Measurements from ENCODE around the gene NUP188. TPM values are rescaled to one million over a fixed set of nuclear protein-coding genes. Genes with fewer than 3 reads are reported as not detected.

NUP188 gene
- polyA plus RNA-seq, 1 experiment = 49.2 TPM

GRCh38 chr9:128901379-128901778, 46.1 kb upstream of the NUP188 start:
- no peak overlapping the region for H3K4me3 ChIP-seq (ENCODE audit: low read depth, low read length)
- ChIA-PET CTCF (no interaction called here), POLR2A (no interaction called here)
- TF ChIP-seq, protein P1, sequence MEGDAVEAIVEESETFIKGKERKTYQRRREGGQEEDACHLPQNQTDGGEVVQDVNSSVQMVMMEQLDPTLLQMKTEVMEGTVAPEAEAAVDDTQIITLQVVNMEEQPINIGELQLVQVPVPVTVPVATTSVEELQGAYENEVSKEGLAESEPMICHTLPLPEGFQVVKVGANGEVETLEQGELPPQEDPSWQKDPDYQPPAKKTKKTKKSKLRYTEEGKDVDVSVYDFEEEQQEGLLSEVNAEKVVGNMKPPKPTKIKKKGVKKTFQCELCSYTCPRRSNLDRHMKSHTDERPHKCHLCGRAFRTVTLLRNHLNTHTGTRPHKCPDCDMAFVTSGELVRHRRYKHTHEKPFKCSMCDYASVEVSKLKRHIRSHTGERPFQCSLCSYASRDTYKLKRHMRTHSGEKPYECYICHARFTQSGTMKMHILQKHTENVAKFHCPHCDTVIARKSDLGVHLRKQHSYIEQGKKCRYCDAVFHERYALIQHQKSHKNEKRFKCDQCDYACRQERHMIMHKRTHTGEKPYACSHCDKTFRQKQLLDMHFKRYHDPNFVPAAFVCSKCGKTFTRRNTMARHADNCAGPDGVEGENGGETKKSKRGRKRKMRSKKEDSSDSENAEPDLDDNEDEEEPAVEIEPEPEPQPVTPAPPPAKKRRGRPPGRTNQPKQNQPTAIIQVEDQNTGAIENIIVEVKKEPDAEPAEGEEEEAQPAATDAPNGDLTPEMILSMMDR (IDR thresholded peaks at IDR 0.05; ENCODE audit: insufficient read depth, low read depth, low read length) = no peak
- H3K36me3 ChIP-seq (ENCODE audit: control insufficient read depth, insufficient read depth, low read length) = peaks cover 14% of the 10 kb centered on the region
- H3K27me3 ChIP-seq (ENCODE audit: control insufficient read depth, insufficient read depth, low read length) = no peaks in the 10 kb centered on the region
- DNase-seq (ENCODE audit: low read depth) = no peak

DNA sequence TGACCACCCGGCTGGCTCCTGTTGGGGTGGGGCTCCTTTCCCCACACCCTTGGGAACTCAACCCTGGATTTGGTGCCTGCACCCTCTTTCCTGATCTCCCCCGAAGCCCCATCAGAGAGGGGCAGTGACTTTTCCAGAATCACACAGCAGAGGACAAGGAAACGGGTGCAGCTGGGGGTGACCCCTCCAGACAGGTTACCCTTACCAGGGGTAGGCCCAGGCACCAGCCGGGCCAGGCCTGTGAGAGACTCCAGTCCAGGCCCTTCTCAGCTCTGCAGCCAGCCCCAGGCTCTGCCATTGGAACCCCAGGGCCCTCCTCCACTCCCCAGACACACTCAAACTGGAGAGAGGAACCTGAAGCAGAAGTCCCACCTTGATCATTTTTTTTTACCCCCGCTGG, 45.7 kb upstream of the NUP188 start:
- no peak for DNase-seq (ENCODE audit: low read depth)
- POLR2A ChIA-PET = no interaction called here
- TF ChIP-seq, protein P1 (IDR thresholded peaks at IDR 0.05; ENCODE audit: insufficient read depth, low read depth, low read length) = no peak
- Histone ChIP-seq H3K27me3 (ENCODE audit: control insufficient read depth, insufficient read depth, low read length) (no peaks in the 10 kb centered on the region), H3K36me3 (ENCODE audit: control insufficient read depth, insufficient read depth, low read length) (peaks cover 14% of the 10 kb centered on the region), H3K4me3 (ENCODE audit: low read depth, low read length) (no peak overlapping the region)
- CTCF ChIA-PET = no interaction called here

- no peaks in the 10 kb centered on the region for H3K27me3 ChIP-seq (ENCODE audit: control insufficient read depth, insufficient read depth, low read length)
- peaks cover 14% of the 10 kb centered on the region for H3K36me3 ChIP-seq (ENCODE audit: control insufficient read depth, insufficient read depth, low read length)
- no peak for DNase-seq (ENCODE audit: low read depth)
- no peak overlapping the region for H3K4me3 ChIP-seq (ENCODE audit: low read depth, low read length)
- TF ChIP-seq, protein P1 (IDR thresholded peaks at IDR 0.05; ENCODE audit: insufficient read depth, low read depth, low read length) = no peak
- ChIA-PET POLR2A (no interaction called here), CTCF (no interaction called here)
Observed at GRCh38 chr9:128902351-128903078, 45.0 kb upstream of the NUP188 start.

GRCh38 chr9:128903079-128903461, 44.4 kb upstream of the NUP188 start:
- TF ChIP-seq, protein P1 (IDR thresholded peaks at IDR 0.05; ENCODE audit: insufficient read depth, low read depth, low read length) = no peak
- CTCF ChIA-PET = no interaction called here
- H3K4me3 ChIP-seq (ENCODE audit: low read depth, low read length) = no peak overlapping the region
- no peak for DNase-seq (ENCODE audit: low read depth)
- H3K27me3 ChIP-seq (ENCODE audit: control insufficient read depth, insufficient read depth, low read length) = no peaks in the 10 kb centered on the region
- peaks cover 20% of the 10 kb centered on the region for H3K36me3 ChIP-seq (ENCODE audit: control insufficient read depth, insufficient read depth, low read length)
- POLR2A ChIA-PET = no interaction called here

DNA sequence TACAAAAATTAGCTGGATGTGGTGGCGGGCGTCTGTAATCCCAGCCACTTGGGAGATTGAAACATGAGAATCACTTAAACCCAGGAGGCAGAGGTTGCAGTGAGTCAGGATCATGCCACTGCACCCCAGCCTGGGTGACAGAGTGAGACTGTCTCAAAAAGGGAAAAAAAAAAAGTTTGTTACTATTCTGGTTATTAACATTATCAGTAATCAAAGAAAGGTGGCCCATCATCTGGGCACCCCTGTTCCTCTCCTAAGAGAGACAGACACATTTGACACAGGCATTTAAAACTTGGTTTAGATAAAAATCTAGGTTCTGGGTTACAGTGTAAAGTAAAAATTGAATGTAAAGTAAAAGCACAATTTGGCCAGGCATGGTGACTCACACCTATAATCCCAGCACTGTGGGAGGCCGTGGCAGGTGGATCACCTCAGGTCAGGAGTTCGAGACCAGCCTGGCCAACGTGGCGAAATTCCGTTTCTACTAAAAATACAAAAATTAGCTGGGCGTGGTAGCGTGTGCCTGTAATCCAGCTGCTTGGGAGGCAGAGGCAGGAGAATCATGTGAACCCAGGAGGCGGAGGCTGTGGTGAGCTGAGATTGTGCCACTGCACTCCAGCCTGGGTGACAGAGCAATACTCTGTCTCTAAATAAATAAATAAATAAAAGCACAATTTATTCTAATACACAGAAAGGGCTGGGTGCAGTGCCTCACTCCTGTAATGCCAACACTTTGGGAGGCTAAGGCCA, 43.5 kb upstream of the NUP188 start:
- CTCF ChIA-PET = interaction anchor here (1.8 kb wide), 1 partner anchor 24 kb away, joined by 6 read pairs; no protein-coding TSS in a partner anchor
- DNase-seq (ENCODE audit: low read depth) = no peak
- Histone ChIP-seq H3K4me3 (ENCODE audit: low read depth, low read length) (no peak overlapping the region), H3K36me3 (ENCODE audit: control insufficient read depth, insufficient read depth, low read length) (peaks cover 23% of the 10 kb centered on the region), H3K27me3 (ENCODE audit: control insufficient read depth, insufficient read depth, low read length) (no peaks in the 10 kb centered on the region)
- POLR2A ChIA-PET = no interaction called here
- TF ChIP-seq, protein P1 (IDR thresholded peaks at IDR 0.05; ENCODE audit: insufficient read depth, low read depth, low read length) = no peak

Measured in BJ (cell line).